Measurements from ENCODE around the gene CAMTA2. TPM values are rescaled to one million over a fixed set of nuclear protein-coding genes. Genes with fewer than 3 reads are reported as not detected.

Gene CAMTA2, protein sequence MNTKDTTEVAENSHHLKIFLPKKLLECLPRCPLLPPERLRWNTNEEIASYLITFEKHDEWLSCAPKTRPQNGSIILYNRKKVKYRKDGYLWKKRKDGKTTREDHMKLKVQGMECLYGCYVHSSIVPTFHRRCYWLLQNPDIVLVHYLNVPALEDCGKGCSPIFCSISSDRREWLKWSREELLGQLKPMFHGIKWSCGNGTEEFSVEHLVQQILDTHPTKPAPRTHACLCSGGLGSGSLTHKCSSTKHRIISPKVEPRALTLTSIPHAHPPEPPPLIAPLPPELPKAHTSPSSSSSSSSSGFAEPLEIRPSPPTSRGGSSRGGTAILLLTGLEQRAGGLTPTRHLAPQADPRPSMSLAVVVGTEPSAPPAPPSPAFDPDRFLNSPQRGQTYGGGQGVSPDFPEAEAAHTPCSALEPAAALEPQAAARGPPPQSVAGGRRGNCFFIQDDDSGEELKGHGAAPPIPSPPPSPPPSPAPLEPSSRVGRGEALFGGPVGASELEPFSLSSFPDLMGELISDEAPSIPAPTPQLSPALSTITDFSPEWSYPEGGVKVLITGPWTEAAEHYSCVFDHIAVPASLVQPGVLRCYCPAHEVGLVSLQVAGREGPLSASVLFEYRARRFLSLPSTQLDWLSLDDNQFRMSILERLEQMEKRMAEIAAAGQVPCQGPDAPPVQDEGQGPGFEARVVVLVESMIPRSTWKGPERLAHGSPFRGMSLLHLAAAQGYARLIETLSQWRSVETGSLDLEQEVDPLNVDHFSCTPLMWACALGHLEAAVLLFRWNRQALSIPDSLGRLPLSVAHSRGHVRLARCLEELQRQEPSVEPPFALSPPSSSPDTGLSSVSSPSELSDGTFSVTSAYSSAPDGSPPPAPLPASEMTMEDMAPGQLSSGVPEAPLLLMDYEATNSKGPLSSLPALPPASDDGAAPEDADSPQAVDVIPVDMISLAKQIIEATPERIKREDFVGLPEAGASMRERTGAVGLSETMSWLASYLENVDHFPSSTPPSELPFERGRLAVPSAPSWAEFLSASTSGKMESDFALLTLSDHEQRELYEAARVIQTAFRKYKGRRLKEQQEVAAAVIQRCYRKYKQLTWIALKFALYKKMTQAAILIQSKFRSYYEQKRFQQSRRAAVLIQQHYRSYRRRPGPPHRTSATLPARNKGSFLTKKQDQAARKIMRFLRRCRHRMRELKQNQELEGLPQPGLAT
- 12.4 and 17.7 TPM in 2 replicates for polyA plus RNA-seq (2011; rRNA removed)
- polyA plus RNA-seq (2012; cell fraction: cytosol; rRNA removed): 25.8 and 28.1 TPM in 2 replicates
- polyA plus RNA-seq (2012; cell fraction: nucleus; rRNA removed): 133 and 137 TPM in 2 replicates
- polyA plus RNA-seq (2017; fragmentation: RNase III; extraction: RNeasy Plus Mini Kit Qiagen cat#74134 plus additional on column Dnase treatment): 30.1 to 33.8 TPM (median 30.3 TPM) in 3 replicates
- polyA minus RNA-seq (2011; rRNA and poly(A)+ RNA removed): 14.2 and 16.1 TPM in 2 replicates

DNA sequence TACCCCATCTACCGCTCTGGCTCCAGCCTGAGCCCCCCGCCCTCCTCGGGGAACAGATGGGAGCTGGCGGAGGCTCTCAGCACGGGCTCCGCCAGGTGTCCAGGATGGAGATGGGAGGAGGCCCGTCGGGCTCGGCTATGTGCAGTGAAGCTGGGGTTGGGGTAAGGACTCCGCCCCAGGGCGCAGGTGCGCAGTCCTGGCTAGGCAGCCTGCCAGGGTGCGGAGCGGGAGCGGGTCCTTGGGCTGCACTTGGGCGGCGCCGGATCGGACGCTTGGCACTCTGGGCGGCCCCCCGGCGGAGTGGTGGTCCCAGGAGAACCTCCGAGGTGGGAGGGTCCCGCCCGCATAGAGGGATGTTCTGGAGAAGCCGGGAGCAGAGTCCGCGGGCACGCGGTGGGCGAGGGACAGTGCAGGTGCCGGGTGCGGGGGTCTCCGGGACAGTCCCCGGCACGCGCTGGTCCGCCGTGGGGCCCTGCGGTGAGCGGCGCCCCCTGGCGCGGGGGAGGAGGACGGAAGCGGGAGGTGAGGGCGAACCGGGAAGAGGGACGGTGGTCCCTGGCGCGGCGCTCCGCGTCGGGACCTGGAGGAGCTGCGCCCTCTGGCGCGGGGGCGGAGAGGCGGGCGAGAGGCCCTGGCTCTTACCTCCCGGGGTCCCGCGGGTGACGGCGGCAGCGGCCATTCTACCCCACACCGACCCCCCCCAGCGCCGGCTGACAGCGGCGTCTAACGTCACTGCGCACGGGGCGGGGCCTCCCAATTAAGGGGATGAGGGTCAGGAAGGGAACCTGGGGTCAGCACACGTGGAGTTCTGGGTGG, at the start of gene CAMTA2:
CAMTA2 (minus strand) TSS at position 725 of the 816 bp plus-strand sequence. CDS start 1,453 bp downstream, outside the sequence.
- peaks cover 21% of the 10 kb centered on the region for H3K4me1 ChIP-seq
- 2% methylated on average over 44 of the region's 78 CpGs for WGBS (ENCODE audit: missing lambda C conversion rate)
- TF ChIP-seq, protein P1, sequence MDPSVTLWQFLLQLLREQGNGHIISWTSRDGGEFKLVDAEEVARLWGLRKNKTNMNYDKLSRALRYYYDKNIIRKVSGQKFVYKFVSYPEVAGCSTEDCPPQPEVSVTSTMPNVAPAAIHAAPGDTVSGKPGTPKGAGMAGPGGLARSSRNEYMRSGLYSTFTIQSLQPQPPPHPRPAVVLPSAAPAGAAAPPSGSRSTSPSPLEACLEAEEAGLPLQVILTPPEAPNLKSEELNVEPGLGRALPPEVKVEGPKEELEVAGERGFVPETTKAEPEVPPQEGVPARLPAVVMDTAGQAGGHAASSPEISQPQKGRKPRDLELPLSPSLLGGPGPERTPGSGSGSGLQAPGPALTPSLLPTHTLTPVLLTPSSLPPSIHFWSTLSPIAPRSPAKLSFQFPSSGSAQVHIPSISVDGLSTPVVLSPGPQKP (IDR thresholded peaks at IDR 0.05; ENCODE audit: low read depth, low read length): no peak
- TF ChIP-seq, protein P2, sequence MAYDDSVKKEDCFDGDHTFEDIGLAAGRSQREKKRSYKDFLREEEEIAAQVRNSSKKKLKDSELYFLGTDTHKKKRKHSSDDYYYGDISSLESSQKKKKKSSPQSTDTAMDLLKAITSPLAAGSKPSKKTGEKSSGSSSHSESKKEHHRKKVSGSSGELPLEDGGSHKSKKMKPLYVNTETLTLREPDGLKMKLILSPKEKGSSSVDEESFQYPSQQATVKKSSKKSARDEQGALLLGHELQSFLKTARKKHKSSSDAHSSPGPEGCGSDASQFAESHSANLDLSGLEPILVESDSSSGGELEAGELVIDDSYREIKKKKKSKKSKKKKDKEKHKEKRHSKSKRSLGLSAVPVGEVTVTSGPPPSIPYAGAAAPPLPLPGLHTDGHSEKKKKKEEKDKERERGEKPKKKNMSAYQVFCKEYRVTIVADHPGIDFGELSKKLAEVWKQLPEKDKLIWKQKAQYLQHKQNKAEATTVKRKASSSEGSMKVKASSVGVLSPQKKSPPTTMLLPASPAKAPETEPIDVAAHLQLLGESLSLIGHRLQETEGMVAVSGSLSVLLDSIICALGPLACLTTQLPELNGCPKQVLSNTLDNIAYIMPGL (CRISPR knock-in tag; IDR thresholded peaks at IDR 0.05; ENCODE audit: borderline replicate concordance): peak; percentile 98
- TF ChIP-seq, protein P3, sequence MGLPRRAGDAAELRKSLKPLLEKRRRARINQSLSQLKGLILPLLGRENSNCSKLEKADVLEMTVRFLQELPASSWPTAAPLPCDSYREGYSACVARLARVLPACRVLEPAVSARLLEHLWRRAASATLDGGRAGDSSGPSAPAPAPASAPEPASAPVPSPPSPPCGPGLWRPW (IDR thresholded peaks at IDR 0.05): no peak
- TF ChIP-seq POLR2AphosphoS2 (conservative IDR thresholded peaks at IDR 0.05; ENCODE audit: low read length) (no peak), ZNF302 (CRISPR knock-in tag; IDR thresholded peaks at IDR 0.05) (no peak), CHD2 (IDR thresholded peaks at IDR 0.05; ENCODE audit: low read length, partially characterized antibody) (no peak), HDAC2 (IDR thresholded peaks at IDR 0.05) (no peak), MAZ (IDR thresholded peaks at IDR 0.05; ENCODE audit: borderline replicate concordance, low read depth, low read length) (peak; percentile 62; the same call in 1 of the 2 replicates), RAD21 (conservative IDR thresholded peaks at IDR 0.05 in 1 of 2, IDR thresholded peaks at IDR 0.05 in 1 of 2) (peak; percentile 44 to 75; a peak in 4 of 5 replicates), RNF2 (IDR thresholded peaks at IDR 0.05; ENCODE audit: borderline replicate concordance, low read depth) (no peak), MAFK (IDR thresholded peaks at IDR 0.05; ENCODE audit: partially characterized antibody) (no peak), GATA3 (IDR thresholded peaks at IDR 0.05; ENCODE audit: borderline replicate concordance) (peak; percentile 53; the same call in 1 of the 2 replicates), KDM5A (IDR thresholded peaks at IDR 0.05) (peak; percentile 75), BHLHE40 (IDR thresholded peaks at IDR 0.05; ENCODE audit: low read depth, low read length) (no peak), POLR2A (IDR thresholded peaks at IDR 0.05; ENCODE audit: low read length) (peak; percentile 54), ZSCAN20 (CRISPR knock-in tag; IDR thresholded peaks at IDR 0.05) (no peak), TFCP2L1 (CRISPR knock-in tag; IDR thresholded peaks at IDR 0.05) (peak; percentile 64; the same call in 1 of the 2 replicates), HOXB5 (CRISPR knock-in tag; IDR thresholded peaks at IDR 0.05) (no peak), RARB (CRISPR knock-in tag; IDR thresholded peaks at IDR 0.05) (no peak)
- TF ChIP-seq, protein P4, sequence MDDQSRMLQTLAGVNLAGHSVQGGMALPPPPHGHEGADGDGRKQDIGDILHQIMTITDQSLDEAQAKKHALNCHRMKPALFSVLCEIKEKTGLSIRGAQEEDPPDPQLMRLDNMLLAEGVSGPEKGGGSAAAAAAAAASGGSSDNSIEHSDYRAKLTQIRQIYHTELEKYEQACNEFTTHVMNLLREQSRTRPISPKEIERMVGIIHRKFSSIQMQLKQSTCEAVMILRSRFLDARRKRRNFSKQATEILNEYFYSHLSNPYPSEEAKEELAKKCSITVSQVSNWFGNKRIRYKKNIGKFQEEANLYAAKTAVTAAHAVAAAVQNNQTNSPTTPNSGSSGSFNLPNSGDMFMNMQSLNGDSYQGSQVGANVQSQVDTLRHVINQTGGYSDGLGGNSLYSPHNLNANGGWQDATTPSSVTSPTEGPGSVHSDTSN (IDR thresholded peaks at IDR 0.05): 0 out of 2 replicates have a peak, but pooled peaks have one; percentile 46
- TF ChIP-seq, protein P5, sequence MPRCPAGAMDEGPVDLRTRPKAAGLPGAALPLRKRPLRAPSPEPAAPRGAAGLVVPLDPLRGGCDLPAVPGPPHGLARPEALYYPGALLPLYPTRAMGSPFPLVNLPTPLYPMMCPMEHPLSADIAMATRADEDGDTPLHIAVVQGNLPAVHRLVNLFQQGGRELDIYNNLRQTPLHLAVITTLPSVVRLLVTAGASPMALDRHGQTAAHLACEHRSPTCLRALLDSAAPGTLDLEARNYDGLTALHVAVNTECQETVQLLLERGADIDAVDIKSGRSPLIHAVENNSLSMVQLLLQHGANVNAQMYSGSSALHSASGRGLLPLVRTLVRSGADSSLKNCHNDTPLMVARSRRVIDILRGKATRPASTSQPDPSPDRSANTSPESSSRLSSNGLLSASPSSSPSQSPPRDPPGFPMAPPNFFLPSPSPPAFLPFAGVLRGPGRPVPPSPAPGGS (IDR thresholded peaks at IDR 0.05): 0 out of 3 replicates have a peak, but pooled peaks have one; percentile 59
- TF ChIP-seq, protein P6, sequence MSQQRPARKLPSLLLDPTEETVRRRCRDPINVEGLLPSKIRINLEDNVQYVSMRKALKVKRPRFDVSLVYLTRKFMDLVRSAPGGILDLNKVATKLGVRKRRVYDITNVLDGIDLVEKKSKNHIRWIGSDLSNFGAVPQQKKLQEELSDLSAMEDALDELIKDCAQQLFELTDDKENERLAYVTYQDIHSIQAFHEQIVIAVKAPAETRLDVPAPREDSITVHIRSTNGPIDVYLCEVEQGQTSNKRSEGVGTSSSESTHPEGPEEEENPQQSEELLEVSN (IDR thresholded peaks at IDR 0.05; ENCODE audit: borderline replicate concordance, low read depth): no peak
- TF ChIP-seq, protein P7, sequence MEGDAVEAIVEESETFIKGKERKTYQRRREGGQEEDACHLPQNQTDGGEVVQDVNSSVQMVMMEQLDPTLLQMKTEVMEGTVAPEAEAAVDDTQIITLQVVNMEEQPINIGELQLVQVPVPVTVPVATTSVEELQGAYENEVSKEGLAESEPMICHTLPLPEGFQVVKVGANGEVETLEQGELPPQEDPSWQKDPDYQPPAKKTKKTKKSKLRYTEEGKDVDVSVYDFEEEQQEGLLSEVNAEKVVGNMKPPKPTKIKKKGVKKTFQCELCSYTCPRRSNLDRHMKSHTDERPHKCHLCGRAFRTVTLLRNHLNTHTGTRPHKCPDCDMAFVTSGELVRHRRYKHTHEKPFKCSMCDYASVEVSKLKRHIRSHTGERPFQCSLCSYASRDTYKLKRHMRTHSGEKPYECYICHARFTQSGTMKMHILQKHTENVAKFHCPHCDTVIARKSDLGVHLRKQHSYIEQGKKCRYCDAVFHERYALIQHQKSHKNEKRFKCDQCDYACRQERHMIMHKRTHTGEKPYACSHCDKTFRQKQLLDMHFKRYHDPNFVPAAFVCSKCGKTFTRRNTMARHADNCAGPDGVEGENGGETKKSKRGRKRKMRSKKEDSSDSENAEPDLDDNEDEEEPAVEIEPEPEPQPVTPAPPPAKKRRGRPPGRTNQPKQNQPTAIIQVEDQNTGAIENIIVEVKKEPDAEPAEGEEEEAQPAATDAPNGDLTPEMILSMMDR (IDR thresholded peaks at IDR 0.05): peak; percentile 98
- TF ChIP-seq, protein P8, sequence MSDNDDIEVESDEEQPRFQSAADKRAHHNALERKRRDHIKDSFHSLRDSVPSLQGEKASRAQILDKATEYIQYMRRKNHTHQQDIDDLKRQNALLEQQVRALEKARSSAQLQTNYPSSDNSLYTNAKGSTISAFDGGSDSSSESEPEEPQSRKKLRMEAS (IDR thresholded peaks at IDR 0.05): peak; percentile 89

More for the DNA sequence above, at the start of gene CAMTA2:
- Histone ChIP-seq H3K27ac (peak within 1 kb of the TSS; percentile 88 to 91), H3K4me3 (peak within 1 kb of the TSS; percentile 78), H3K9me3 (no peaks in the 10 kb centered on the region), H3K4me2 (peak within 1 kb of the TSS; percentile 89)
- DNase-seq (ENCODE audit: low read depth in 1 of 2, low spot score in 1 of 2) (peak; percentile 87 to 90), FAIRE-seq (no peak), ATAC-seq (peak; percentile 89)
- ChIA-PET POLR2A (interaction anchor here (0.9 to 3.0 kb wide), 6 partner anchors 11 to 197 kb away, joined by 3 to 17 read pairs (median 10); partner anchors contain the start of genes INCA1, KIF1C, PFN1 and RNF167), CTCF (interaction anchor here (0.6 to 6.5 kb wide), 47 partner anchors 8 to 470 kb away, joined by 3 to 148 read pairs (median 6); partner anchors contain the start of genes CHRNE, ENO3, INCA1 and KIF1C)

Measured in A549 (cell line).